Cardiac fibroblast (primary cell): Measurements from ENCODE around the gene SLC17A8.

Source experiments
- DNase-seq, 2 donors: peaks; one replicate each; pipeline versions ENCODE4 v3.0.0 to v3.0.0-alpha.2; 2010; ENCODE audit warnings: low read depth in 2 of 2
- H3K4me3 ChIP-seq, 2 donors: replicated peaks in 1 of 2; 1 replicate in 1 of 2; 2 replicates in 1 of 2; pipeline ENCODE4 v1.5.1; 2011; ENCODE audit warnings: low read depth in 2 of 2, low read length in 2 of 2, mild to moderate bottlenecking in 2 of 2, moderate library complexity in 1 of 2
- TF ChIP-seq, protein P1 (sequence below): IDR thresholded peaks from one replicate; pipeline ENCODE4 v1.5.1; 2011; ENCODE audit warnings: low read depth, mild to moderate bottlenecking, low read length, inconsistent platforms

Gene SLC17A8

GRCh38 chr12:100381379-100381778 lies 24.5 kb downstream of the SLC17A8 start:
- no peak for DNase-seq
- no peak overlapping the region for H3K4me3 ChIP-seq
- TF ChIP-seq, protein P1, sequence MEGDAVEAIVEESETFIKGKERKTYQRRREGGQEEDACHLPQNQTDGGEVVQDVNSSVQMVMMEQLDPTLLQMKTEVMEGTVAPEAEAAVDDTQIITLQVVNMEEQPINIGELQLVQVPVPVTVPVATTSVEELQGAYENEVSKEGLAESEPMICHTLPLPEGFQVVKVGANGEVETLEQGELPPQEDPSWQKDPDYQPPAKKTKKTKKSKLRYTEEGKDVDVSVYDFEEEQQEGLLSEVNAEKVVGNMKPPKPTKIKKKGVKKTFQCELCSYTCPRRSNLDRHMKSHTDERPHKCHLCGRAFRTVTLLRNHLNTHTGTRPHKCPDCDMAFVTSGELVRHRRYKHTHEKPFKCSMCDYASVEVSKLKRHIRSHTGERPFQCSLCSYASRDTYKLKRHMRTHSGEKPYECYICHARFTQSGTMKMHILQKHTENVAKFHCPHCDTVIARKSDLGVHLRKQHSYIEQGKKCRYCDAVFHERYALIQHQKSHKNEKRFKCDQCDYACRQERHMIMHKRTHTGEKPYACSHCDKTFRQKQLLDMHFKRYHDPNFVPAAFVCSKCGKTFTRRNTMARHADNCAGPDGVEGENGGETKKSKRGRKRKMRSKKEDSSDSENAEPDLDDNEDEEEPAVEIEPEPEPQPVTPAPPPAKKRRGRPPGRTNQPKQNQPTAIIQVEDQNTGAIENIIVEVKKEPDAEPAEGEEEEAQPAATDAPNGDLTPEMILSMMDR, result no peak

GRCh38 chr12:100382338-100382737 lies 25.5 kb downstream of the SLC17A8 start:
- no peak overlapping the region for H3K4me3 ChIP-seq
- TF ChIP-seq, protein P1, result no peak
- DNase-seq, result no peak

GRCh38 chr12:100383586-100384558 lies 27.0 kb downstream of the SLC17A8 start:
- H3K4me3 ChIP-seq, result no peak overlapping the region
- DNase-seq, result no peak
- TF ChIP-seq, protein P1, result no peak

DNA sequence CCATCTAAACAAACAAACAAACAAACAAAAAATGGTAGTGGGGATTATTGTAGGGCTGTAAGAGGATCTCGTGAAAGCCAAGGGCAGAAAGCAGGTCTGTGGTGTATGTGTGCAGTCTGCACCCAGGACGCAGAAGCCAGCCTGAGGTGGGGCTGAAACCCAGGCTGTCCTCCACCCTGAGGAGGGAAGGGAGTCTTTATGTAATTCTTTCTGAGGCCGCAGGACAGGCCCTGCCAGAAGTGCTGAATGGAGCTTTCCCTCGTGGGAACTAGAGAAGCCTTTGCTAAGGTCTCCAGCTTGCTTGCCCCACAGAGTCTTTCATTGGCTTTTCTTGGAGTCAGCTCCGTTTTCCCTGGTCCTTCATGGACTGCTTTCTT lies 27.7 kb downstream of the SLC17A8 start:
- DNase-seq, result no peak
- no peak overlapping the region for H3K4me3 ChIP-seq
- TF ChIP-seq, protein P1, result no peak

DNA sequence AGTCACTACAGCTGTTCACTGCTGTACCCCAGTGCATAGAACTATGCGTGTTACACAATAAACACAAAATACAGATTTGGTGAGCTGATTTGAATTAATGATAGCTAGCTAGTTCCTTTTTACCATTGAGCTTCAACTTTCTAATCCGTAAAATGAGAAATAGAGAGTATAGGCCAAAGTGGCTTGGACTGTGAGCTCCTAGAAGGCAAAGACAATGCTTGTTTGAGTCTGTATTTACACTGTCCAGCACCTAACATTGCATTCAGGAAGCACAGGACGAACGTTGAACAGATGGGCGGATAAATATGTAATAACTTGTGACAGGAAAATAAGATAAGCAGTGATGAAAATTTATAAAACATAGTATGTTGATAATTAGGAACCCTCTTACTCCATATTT lies 31.5 kb downstream of the SLC17A8 start:
- DNase-seq, result no peak
- H3K4me3 ChIP-seq, result no peak overlapping the region
- TF ChIP-seq, protein P1, result no peak

DNA sequence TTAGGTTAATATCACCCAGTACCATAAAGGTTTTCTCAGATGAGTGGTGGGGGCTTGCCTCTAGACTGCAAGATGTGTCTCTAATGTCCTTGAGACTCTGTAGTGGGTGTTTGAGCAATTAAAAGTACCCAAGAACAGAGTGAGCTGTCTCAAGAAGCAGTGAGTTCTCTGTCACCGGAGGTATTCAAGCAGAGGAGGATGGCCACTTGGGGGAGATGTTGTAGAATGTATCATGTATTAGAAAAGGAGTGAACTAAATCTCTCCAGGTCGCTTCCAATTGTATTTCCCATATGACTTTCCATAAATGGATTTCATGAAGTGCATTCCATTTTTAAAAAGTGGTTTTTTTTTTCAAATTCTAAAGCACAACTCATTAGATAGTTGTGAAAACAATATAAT lies 35.0 kb downstream of the SLC17A8 start:
- no peak overlapping the region for H3K4me3 ChIP-seq
- TF ChIP-seq, protein P1, result peak; percentile 1
- peak; percentile 3 to 12 for DNase-seq
